GM12865 (cell line): ENCODE measurements around the gene NUDT4.

Source experiments
- DNase-seq: peaks from one replicate; pipeline ENCODE4 v3.0.0; 2010; ENCODE audit warnings: low read depth
- H3K4me3 ChIP-seq: 2 replicates; pipeline ENCODE4 v1.5.1; 2011; ENCODE audit warnings: mild to moderate bottlenecking, low read depth, low read length, control low read depth
- CTCF ChIP-seq: IDR thresholded peaks from 2 replicates; pipeline ENCODE4 v1.5.1; 2011; ENCODE audit warnings: low read length, control low read depth, low read depth, inconsistent platforms; ENCODE audit not compliant: insufficient read depth; ENCODE audit errors: missing control alignments

NUDT4 gene

GRCh38 chr12:93375906-93376305, 1.8 kb upstream of the NUDT4 start:
- DNase-seq = no peak
- TF ChIP-seq CTCF = no peak
- no peak overlapping the region for H3K4me3 ChIP-seq

GRCh38 chr12:93376436-93377251, 1.1 kb upstream of the NUDT4 start:
- peak overlapping the region; percentile 66 for H3K4me3 ChIP-seq

GRCh38 chr12:93378196-93378997, 672 bp downstream of the NUDT4 start:
- peak overlapping the region; percentile 72 for H3K4me3 ChIP-seq
- DNase-seq = peak; percentile 81

More at GRCh38 chr12:93376436-93377251, 1.1 kb upstream of the NUDT4 start:
- TF ChIP-seq CTCF = no peak
- peak; percentile 26 for DNase-seq

- DNase-seq = peak; percentile 22
- H3K4me3 ChIP-seq = peak overlapping the region; percentile 72
- TF ChIP-seq CTCF = no peak
Measured at GRCh38 chr12:93378998-93379325, 1.2 kb downstream of the NUDT4 start.

GRCh38 chr12:93379326-93379980, 1.7 kb downstream of the NUDT4 start:
- peak overlapping the region; percentile 72 for H3K4me3 ChIP-seq
- no peak for TF ChIP-seq CTCF
- DNase-seq = no peak

- no peak for TF ChIP-seq CTCF
- DNase-seq = no peak
- peak overlapping the region; percentile 72 for H3K4me3 ChIP-seq
Measured at GRCh38 chr12:93379981-93380361, 2.2 kb downstream of the NUDT4 start.

GRCh38 chr12:93380480-93381121, 2.9 kb downstream of the NUDT4 start:
- TF ChIP-seq CTCF = peak; percentile 15
- peak overlapping the region; percentile 72 for H3K4me3 ChIP-seq
- DNase-seq = no peak
